Activated B cell treated with CpG ODN at 0.5 μM for 24 hours (primary cell): Measurements from ENCODE around the gene MFSD2A. TPM values are rescaled to one million over a fixed set of nuclear protein-coding genes. Genes with fewer than 3 reads are reported as not detected.

Experiments
- ATAC-seq: fragments of 200-7000 bp; cut with Tn5 transposase; one replicate; pipeline ENCODE4 v1.10.0; 2021; ENCODE audit warnings: low read depth, mild to moderate bottlenecking, moderate library complexity
- CTCF ChIA-PET: fragments of 350-600 bp; sonication (Branson Sonifier 250); formaldehyde crosslinking; loops from one replicate; lab custom pipeline; 2021; ENCODE audit warnings: antibody characterized with exemption; lab: Charles Lee
- POLR2A ChIA-PET: fragments of 350-600 bp; sonication (Branson Sonifier 250); formaldehyde crosslinking; loops from one replicate; lab custom pipeline; 2021; ENCODE audit warnings: antibody characterized with exemption; lab: Charles Lee
- DNase-seq: peaks from one replicate; pipeline ENCODE4 v3.0.0; 2022
- H3K27ac Mint-ChIP-seq: one replicate; pipeline ENCODE4 v1.8.0; 2020; ENCODE audit warnings: mixed read lengths
- H3K27me3 Mint-ChIP-seq: one replicate; pipeline ENCODE4 v1.8.0; 2021; ENCODE audit warnings: mixed read lengths
- H3K36me3 Mint-ChIP-seq: one replicate; pipeline ENCODE4 v1.8.0; 2021; ENCODE audit warnings: low read depth, mixed read lengths
- H3K4me1 Mint-ChIP-seq: one replicate; pipeline ENCODE4 v1.8.0; 2021; ENCODE audit warnings: mixed read lengths
- H3K4me3 Mint-ChIP-seq: one replicate; pipeline ENCODE4 v1.8.0; 2020; ENCODE audit warnings: mild to moderate bottlenecking, mixed read lengths
- H3K9me3 Mint-ChIP-seq: one replicate; pipeline ENCODE4 v1.8.0; 2020; ENCODE audit warnings: mixed read lengths
- intact Hi-C: fragments of 100-400 bp; cut with micrococcal nuclease; formaldehyde crosslinking; loops from one replicate; pipeline ENCODE4 v1.15.1; 2024
- total RNA-seq: library from RNA; stranded (reverse); gene quantifications from 2 replicates; pipeline ENCODE4 v1.2.3, GENCODE V29; 2022
- TF ChIP-seq, protein P1 (sequence below): fragments of 200-600 bp; IDR thresholded peaks from one replicate; pipeline ENCODE4 v1.8.0; 2022; ENCODE audit warnings: antibody characterized with exemption, mild to moderate bottlenecking

Gene MFSD2A
- total RNA-seq, 1 donor from 2014 or later = 36.0 TPM

DNA sequence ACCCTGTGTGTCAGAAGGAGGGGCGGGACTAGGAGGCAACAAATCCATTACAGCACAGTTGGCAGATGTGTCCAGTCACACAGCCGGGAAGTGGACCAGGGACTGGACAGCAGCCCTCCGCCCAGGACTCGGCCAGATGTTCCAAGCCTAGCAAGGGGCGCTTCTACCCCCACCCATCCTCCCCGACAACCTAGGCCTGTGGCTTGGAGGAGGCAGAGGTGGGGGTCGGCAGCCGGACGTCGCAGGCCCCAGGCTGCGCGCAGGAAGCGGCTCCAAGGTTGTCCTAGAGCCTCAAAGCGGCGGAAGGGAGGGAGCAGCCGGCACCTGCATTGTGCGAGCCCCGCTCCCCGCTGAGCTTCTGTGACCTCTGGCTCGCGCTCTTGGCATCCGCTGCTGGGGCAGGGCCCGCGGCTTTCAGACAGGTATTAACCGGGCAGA is 32.7 kb upstream of the MFSD2A start:
- intact Hi-C loops = no loop called here
- Mint-ChIP-seq H3K4me1 (peaks cover 7% of the 10 kb centered on the region), H3K9me3 (no peaks in the 10 kb centered on the region), H3K27me3 (no peaks in the 10 kb centered on the region), H3K27ac (no peak overlapping the region), H3K4me3 (no peak overlapping the region), H3K36me3 (no peaks in the 10 kb centered on the region)
- TF ChIP-seq, protein P1, sequence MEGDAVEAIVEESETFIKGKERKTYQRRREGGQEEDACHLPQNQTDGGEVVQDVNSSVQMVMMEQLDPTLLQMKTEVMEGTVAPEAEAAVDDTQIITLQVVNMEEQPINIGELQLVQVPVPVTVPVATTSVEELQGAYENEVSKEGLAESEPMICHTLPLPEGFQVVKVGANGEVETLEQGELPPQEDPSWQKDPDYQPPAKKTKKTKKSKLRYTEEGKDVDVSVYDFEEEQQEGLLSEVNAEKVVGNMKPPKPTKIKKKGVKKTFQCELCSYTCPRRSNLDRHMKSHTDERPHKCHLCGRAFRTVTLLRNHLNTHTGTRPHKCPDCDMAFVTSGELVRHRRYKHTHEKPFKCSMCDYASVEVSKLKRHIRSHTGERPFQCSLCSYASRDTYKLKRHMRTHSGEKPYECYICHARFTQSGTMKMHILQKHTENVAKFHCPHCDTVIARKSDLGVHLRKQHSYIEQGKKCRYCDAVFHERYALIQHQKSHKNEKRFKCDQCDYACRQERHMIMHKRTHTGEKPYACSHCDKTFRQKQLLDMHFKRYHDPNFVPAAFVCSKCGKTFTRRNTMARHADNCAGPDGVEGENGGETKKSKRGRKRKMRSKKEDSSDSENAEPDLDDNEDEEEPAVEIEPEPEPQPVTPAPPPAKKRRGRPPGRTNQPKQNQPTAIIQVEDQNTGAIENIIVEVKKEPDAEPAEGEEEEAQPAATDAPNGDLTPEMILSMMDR = no peak
- ChIA-PET CTCF (interaction anchor here (0.8 to 6.9 kb wide), 3 partner anchors 50 to 113 kb away, joined by 3 to 157 read pairs (median 91); no protein-coding TSS in a partner anchor), POLR2A (no interaction called here)
- ATAC-seq = no peak
- DNase-seq = no peak

DNA sequence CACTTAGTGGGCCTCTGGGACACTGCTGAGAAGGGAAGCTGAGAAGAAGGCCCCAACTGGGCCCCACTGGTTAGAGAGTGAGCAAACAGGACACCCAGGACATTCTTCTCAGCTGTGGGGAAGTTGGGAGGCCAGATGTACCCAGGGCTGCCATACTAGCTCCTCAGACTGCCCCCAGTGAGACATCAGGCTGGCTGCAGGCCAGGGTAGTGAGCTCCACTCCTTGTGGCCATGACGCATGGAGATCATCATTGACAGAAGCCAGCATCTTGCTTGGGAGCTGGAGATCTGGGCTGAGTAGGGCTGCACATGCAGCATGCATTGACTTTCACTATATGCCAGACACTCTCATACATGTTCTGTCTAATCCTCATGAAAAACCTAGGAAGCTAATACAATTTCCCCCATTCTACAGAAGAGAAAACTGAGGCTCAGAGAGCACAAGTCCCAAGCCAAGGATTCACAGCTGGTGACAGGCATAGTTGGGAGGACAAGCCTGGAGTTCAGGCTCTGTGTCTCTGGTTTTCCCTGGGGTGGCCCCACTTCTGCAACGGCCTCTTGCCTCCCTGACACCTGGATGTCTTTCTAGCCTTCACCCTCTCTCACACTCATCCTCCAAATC is 29.1 kb upstream of the MFSD2A start:
- intact Hi-C loops = no loop called here
- peaks cover 5% of the 10 kb centered on the region for H3K4me1 Mint-ChIP-seq
- DNase-seq (no peak), ATAC-seq (no peak)
- ChIA-PET CTCF (interaction anchor here (2.5 kb wide), 1 partner anchor 49 kb away, joined by 11 read pairs; no protein-coding TSS in a partner anchor), POLR2A (no interaction called here)
- no peaks in the 10 kb centered on the region for H3K27me3 Mint-ChIP-seq
- no peaks in the 10 kb centered on the region for H3K9me3 Mint-ChIP-seq
- H3K4me3 Mint-ChIP-seq = no peak overlapping the region
- TF ChIP-seq, protein P1 = no peak
- no peaks in the 10 kb centered on the region for H3K36me3 Mint-ChIP-seq
- no peak overlapping the region for H3K27ac Mint-ChIP-seq

GRCh38 chr1:39926343-39926793 is 28.6 kb upstream of the MFSD2A start:
- Mint-ChIP-seq H3K9me3 (no peaks in the 10 kb centered on the region), H3K4me3 (no peak overlapping the region), H3K27ac (no peak overlapping the region), H3K36me3 (no peaks in the 10 kb centered on the region), H3K4me1 (peaks cover 5% of the 10 kb centered on the region), H3K27me3 (no peaks in the 10 kb centered on the region)
- ATAC-seq (no peak), DNase-seq (no peak)
- ChIA-PET POLR2A (no interaction called here), CTCF (interaction anchor here (2.5 kb wide), 1 partner anchor 48 kb away, joined by 11 read pairs; no protein-coding TSS in a partner anchor)
- intact Hi-C loops = no loop called here
- TF ChIP-seq, protein P1 = no peak

DNA sequence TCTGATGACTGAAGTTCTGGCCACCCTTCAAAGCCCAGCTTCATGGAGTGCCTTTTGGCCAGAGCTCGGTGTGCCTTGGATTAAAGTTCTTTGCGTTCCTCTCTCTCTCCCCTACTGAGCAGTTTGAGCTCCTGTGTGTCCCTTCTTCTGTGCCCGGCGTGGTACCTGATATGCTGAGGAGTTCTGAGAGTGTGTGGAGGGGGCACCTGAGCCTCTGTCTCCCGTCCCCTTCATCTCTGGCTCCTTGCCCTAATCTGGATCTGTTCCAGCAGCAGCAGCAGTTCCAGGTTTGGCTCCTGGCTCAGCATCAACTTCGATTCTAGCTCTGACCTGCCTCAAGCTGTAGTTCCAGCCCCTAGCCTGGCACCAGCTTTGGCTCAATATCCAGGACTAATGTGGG is 28.1 kb upstream of the MFSD2A start:
- TF ChIP-seq, protein P1 = no peak
- Mint-ChIP-seq H3K4me3 (no peak overlapping the region), H3K27ac (no peak overlapping the region), H3K27me3 (no peaks in the 10 kb centered on the region), H3K9me3 (no peaks in the 10 kb centered on the region), H3K36me3 (no peaks in the 10 kb centered on the region), H3K4me1 (peaks cover 5% of the 10 kb centered on the region)
- intact Hi-C loops = no loop called here
- no peak for ATAC-seq
- no peak for DNase-seq
- CTCF ChIA-PET = interaction anchor here (2.5 kb wide), 1 partner anchor 48 kb away, joined by 11 read pairs; no protein-coding TSS in a partner anchor
- POLR2A ChIA-PET = interaction anchor here (0.6 kb wide), 1 partner anchor 9 kb away, joined by 7 read pairs; no protein-coding TSS in a partner anchor

- Mint-ChIP-seq H3K36me3 (no peaks in the 10 kb centered on the region), H3K9me3 (no peaks in the 10 kb centered on the region), H3K27me3 (no peaks in the 10 kb centered on the region), H3K4me1 (peaks cover 5% of the 10 kb centered on the region), H3K4me3 (no peak overlapping the region), H3K27ac (no peak overlapping the region)
- POLR2A ChIA-PET = interaction anchor here (0.6 kb wide), 1 partner anchor 10 kb away, joined by 7 read pairs; no protein-coding TSS in a partner anchor
- TF ChIP-seq, protein P1 = no peak
- no peak for ATAC-seq
- CTCF ChIA-PET = interaction anchor here (2.5 kb wide), 1 partner anchor 47 kb away, joined by 11 read pairs; no protein-coding TSS in a partner anchor
- intact Hi-C loops = no loop called here
- DNase-seq = no peak
These were observed 27.4 kb upstream of the MFSD2A start for GRCh38 chr1:39927538-39927937.
